HG02884 (cell line): ENCODE measurements around the gene TMEM266.

Source experiments
- ATAC-seq: cut with Tn5 transposase; IDR thresholded peaks from one replicate; pipeline ENCODE4 v1.9.1; 2021; ENCODE audit warnings: mild to moderate bottlenecking, moderate library complexity; ENCODE audit not compliant: unreplicated experiment

The TMEM266 gene

GRCh38 chr15:76127169-76127568, 67.4 kb downstream of the TMEM266 start:
- ATAC-seq: no peak

GRCh38 chr15:76127880-76128279, 68.1 kb downstream of the TMEM266 start:
- ATAC-seq: no peak

- ATAC-seq: no peak
Measured at GRCh38 chr15:76134537-76134936, 74.8 kb downstream of the TMEM266 start.

GRCh38 chr15:76135516-76135915, 75.7 kb downstream of the TMEM266 start:
- no peak for ATAC-seq

GRCh38 chr15:76138436-76138835, 78.7 kb downstream of the TMEM266 start:
- ATAC-seq: no peak

- ATAC-seq: no peak
Measured at GRCh38 chr15:76139368-76140073, 79.7 kb downstream of the TMEM266 start.

DNA sequence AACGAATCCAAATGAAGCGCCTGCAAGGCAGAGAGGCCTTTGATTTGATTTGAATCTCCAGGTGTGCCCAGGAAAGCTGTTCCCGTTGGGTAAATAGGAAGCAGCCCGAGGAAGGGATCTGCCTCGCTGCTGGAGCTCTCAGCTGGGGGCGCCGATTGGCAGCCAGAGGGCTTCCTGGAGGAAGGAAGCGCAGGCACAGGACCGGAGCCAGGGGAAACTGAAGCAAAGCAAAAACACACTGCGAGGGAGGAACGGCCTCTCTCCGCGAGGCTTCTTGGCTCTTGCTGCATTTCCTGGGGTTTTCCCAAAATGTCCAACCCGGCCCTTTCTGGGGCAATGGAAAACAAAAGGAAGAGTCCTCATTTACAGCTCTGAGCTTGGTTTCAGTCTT, 80.3 kb downstream of the TMEM266 start:
- no peak for ATAC-seq

DNA sequence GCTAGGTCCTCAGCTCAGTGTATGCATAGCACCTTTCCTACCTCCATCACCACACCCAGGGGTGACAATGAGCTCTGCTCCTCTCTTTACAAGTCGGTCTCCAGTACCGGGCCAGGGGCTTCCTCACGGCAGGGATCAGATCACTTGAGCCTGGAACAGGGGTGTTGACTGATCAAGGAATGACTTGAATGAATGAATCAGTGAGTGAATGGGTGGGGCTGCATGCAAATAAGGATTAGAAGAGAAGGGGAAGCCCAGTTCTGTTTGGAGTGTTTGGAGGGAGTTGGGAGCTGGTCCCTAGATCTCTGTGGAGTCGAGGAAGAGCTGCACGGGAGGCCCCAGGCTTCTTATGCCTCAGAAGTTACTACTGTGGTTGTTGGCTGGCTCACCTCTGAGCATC, 87.0 kb downstream of the TMEM266 start:
- no peak for ATAC-seq

- ATAC-seq: no peak
Measured at GRCh38 chr15:76147906-76148570, 88.3 kb downstream of the TMEM266 start.

- ATAC-seq: no peak
Measured at GRCh38 chr15:76149291-76149915, 89.6 kb downstream of the TMEM266 start.

DNA sequence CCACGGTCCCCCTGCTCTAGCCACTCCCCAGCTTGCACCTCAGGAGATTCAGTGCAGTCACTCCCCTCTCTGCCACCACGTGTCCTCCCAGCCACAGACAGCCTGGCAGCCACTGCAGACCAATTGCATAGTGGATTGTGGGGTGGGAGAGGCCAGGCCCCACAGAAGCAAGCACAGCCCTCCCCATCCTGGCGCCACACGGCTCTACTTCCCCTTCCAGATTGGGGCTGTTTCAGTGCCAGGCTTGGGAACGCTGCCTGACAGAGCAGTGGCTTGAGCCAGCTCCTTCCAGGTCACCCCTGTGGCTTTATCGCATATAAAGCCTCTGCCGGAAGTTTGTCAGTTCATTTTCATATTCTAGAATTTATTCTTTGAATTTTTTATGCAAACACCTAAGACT, 90.7 kb downstream of the TMEM266 start:
- no peak for ATAC-seq

- ATAC-seq: peak; percentile 68
Measured at GRCh38 chr15:76150971-76151598, 91.3 kb downstream of the TMEM266 start.

- ATAC-seq: no peak
Measured at GRCh38 chr15:76151599-76151974, 91.8 kb downstream of the TMEM266 start.

DNA sequence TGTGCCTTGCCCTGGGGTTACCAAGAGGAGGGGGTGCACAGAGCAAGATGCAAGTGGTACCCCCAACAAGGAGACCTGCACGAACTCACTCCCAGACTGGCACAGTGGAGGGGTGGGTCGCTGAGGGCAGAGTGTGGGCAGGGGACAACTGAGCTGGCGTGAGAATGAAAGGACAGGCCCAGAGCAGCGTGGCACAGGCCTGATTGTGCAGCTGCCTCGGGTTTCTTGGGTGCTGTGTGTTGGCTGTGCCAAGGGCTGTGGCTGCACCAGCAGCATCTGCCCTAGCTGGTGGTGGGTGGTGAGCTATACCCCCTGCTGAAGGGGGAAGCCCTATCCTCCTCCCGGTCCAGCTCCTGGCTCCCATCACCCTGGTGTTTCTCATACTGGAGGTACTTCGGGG, 92.4 kb downstream of the TMEM266 start:
- no peak for ATAC-seq

- ATAC-seq: no peak
Measured at GRCh38 chr15:76153241-76154197, 93.7 kb downstream of the TMEM266 start.

DNA sequence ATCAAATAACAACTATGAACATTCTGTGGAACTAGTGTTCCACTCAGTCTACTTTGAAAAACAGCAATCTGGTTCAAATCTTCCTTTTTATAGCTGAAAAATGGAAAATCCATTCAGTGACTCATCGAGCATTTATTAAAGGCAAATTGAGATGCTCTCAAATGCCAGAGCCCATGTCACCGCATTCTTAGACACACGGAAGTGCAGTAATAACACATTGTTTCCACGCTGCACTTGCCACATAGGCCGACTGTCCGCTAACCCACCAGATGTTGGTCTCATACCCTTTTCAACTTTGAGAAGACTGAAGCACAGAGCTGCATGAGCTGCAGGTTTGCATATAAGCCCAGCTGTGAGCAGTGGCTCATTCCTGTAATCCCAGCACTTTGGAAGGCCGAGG, 95.9 kb downstream of the TMEM266 start:
- ATAC-seq: no peak

GRCh38 chr15:76158226-76158625, 98.4 kb downstream of the TMEM266 start:
- no peak for ATAC-seq

DNA sequence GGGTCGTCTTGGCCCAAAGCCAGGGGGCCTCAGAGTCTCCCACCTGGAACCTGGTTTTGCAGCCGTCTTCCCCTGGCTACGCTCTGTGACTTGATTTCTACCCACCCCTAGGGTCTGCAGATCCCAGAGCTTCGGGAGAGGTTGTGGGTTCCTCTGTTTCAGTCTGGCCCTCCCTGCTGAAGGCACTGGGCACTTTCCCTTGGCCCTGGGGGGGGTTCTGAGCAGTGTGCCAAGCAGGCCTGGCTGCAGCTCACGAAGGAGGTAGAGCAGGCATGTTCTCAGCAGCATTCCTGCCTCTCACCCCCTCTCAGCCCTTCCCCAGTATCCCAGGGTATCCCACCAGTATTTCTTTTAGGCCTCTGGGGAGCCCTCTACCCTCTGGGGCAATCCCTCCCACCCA, 99.0 kb downstream of the TMEM266 start:
- no peak for ATAC-seq

GRCh38 chr15:76159282-76159681, 99.5 kb downstream of the TMEM266 start:
- no peak for ATAC-seq

DNA sequence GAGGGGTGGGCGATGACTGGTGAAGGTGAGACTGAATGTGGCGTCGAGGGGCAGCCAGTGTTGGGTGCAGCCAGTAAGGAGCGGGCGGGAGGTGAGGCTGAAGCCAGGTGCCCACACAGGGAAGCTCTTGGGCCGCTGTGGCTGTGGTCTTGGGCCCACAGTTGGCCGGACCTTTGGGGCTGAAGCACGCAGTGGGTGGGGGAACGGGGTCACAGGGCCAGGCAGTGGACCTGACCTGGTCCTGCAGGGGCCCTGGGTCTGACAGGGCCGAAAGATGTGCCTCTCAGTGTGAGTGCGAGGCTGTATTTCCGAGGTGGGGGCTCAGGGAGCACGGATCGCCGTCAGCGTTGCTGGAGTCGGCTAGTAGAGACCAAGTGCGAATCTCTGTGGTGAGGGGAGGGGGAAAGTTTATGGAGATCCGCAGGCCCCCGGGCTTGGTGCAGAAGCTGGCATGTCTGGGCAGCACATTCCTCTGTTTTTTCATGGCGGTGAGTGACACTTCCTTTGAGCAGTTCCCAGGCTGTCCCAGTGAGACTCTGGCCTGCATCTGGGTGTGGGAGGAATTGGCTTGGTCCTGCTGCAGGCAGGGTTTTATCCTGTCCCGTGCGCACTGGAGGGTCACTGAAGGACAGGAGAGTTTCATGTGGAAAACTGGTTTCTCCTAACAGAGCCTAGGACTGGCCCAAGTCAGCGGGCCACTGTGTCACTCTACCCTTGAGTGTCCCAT, 100.8 kb downstream of the TMEM266 start:
- no peak for ATAC-seq
